Measurements from ENCODE around the gene TMTC3.
A peak's percentile ranks its signal among the peaks of the same experiment; 100 is the strongest.
"Not testable (repeated sequence)": the region's sequence is repeated elsewhere in the genome, so short reads cannot be mapped to it uniquely, and the experiment has no call there.

Gene TMTC3

DNA sequence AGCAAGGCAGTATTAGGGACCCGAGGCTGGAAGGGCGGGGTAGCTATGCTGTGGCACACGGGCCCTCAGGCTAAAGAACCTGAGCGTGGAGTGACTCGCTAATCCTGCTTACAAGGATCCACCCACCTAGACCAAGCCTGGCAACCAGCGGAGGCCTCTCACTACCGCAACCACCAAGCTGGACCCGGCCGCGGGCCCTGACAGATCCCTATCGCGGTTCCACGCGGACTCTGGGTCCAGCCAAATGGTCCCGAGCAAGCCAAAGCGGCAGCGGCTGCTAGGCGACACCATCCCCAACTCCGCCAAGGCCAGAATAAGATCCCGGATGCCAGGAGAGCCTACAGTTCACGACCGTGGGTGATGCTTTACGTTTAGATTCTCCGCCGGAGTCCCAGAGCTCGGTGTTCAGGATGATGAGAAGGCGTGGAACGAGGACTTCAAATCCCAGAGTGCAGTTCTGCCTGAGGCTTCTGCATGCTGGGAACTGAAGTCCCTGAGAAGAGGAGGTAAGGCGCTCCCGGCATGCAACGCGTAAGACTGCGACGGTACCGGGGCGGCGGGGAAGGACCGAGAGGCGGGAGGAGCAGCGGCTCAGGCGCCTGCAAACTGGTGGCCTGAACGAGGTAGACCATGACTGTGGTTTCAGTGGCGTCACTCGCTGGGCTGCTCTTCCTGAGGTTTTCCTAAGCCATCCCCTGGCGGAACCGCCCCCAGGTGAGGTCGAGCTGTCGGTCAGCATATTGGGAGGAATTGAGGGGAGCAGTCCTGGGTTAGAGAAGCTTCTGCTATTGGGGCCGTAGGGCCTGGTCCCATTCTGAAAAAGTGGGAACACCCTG is at the start of gene TMTC3, which contains the start of gene CEP290:
TSS of gene TMTC3 (plus strand) at position 534 of the 836 bp plus-strand sequence. CDS start 6,009 bp downstream, outside the sequence.
TSS of gene CEP290 (minus strand) at position 315 of the 836 bp plus-strand sequence. CDS start 781 bp downstream, outside the sequence.
- peak; percentile 82 for DNase-seq (ENCODE audit: low read depth)

DNA sequence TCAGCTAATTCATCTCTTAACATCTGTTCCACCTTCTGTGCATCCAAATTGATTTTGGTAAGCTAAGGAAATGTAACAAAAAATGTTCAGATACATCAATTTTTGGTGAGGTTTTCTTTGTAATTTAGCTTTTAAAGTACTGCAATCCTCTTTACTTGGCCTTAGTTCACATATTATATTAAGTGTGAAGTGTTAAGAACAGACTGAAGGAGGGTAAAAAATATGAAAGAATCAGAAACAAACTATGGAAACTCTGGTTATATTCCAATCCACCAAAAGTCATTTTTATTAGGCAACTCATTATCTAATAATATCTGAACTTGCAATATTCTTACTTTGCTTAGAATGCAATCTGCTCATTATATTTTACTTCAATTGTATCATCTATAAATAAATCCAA is 49.3 kb upstream of the TMTC3 start:
- DNase-seq (ENCODE audit: low read depth), result no peak

DNA sequence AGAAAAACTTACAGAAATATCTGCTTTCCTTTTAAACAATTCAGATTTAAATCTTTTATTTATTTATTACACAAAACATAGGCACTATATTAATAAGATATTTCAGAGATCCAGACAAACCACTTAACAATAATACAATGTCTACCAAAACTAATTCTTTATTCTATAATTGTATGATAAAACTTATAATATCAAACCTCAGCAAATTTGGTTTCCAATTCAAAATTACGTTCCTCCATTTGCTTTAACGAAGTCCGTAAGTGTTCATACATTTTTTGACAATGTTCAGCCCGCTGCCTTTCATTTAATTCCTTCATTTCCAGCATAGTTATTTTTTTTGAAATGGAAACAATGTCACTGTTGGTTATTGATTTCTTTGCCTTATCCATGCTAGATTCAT is 48.5 kb upstream of the TMTC3 start:
- DNase-seq (ENCODE audit: low read depth), result no peak

- DNase-seq (ENCODE audit: low read depth), result no peak
Measured at GRCh38 chr12:88108021-88108420, 34.1 kb upstream of the TMTC3 start.

DNA sequence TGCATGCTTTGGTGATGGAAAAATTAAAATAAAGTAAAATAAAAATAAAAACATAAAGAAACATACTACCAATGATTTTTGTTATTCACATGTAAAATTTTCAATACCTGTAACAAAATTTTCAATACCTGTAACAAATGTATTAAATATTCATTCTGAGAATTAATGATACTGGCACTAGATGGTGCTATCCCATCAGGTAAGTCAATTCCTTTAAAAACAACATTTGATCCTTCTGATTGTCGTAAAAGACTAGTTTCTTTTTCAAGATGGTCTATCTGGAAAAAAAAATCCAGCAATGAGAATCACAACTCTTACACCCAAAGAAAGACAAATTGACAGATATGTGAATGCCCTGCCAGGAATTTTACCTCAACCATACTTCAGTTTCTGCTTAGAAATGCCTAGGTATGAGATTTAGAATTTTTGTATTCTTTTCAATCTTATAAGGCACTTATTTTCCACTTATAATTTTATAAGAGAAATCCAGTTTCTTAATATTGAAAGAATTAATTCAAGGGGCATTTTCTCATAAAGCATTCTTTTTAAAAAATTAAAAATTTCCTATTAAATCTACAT is 30.9 kb upstream of the TMTC3 start:
- no peak for DNase-seq (ENCODE audit: low read depth)

DNA sequence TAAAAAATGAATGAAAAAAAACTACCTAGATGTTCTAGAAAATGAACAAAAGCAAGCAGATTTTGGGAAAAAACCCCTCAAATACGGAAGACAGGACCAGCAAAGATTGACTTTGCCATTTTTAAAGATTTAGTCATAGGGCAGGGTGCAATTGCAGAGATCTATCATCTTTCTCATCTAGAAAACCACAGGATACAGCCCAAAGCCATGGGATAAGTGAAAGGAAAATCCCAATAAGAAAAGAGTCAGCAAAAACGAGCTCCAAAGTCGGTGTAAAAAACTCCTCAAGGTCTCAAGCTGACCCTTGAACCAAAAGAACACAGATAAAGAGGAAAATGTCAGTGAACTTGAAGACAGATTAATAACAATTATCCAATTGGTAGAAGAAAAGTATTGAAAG is 28.2 kb upstream of the TMTC3 start:
- no peak for DNase-seq (ENCODE audit: low read depth)

- no peak for DNase-seq (ENCODE audit: low read depth)
Measured at GRCh38 chr12:88122666-88123065, 19.4 kb upstream of the TMTC3 start.

GRCh38 chr12:88127099-88127498 is 15.0 kb upstream of the TMTC3 start:
- DNase-seq (ENCODE audit: low read depth), result no peak

DNA sequence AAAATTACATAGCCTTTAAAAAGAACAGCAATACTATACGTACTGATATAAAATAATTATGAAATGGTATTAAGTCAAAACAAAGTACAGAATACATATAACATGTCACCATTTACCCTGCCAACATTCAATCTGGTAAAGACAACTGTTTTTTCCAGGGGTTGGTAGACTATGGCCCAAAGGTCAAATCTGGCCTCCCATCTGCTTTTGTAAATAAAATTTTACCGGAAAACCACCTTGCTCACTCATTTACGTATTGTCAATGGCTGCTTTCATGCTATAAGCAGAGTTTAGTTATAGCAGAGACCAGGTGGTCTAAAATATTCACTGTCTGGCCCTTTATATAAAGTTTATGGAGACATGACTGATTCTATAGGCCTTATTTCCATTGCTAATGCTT is 14.3 kb upstream of the TMTC3 start:
- DNase-seq (ENCODE audit: low read depth), result no peak

GRCh38 chr12:88132392-88132791 is 9.7 kb upstream of the TMTC3 start:
- DNase-seq (ENCODE audit: low read depth), result no peak

GRCh38 chr12:88133181-88133580 is 8.9 kb upstream of the TMTC3 start:
- DNase-seq (ENCODE audit: low read depth), result not testable (repeated sequence)

- DNase-seq (ENCODE audit: low read depth), result not testable (repeated sequence)
Measured at GRCh38 chr12:88139711-88140110, 2.4 kb upstream of the TMTC3 start.

- DNase-seq (ENCODE audit: low read depth), result no peak
Measured at GRCh38 chr12:88141425-88141773, 708 bp upstream of the TMTC3 start.

DNA sequence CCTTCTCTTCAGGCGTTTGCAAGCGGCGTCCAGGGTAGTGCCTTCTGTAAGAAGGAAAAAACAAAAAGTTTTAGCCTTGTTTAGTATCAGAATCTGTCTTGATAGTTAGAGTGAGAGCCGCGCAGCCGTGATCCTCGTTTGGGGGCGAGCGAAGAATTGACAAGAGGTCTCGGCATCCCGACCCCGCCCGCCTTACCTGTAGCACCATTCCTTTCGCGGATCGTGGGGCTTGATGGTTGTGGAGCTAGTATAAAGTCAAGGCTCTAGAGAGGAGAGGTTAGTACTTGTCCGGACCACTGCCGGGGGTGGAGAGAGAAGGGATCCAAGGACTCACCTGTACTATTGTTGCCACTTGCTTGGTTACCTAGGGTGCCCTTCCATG is 494 bp downstream of the TMTC3 start:
- no peak for DNase-seq (ENCODE audit: low read depth)

DNA sequence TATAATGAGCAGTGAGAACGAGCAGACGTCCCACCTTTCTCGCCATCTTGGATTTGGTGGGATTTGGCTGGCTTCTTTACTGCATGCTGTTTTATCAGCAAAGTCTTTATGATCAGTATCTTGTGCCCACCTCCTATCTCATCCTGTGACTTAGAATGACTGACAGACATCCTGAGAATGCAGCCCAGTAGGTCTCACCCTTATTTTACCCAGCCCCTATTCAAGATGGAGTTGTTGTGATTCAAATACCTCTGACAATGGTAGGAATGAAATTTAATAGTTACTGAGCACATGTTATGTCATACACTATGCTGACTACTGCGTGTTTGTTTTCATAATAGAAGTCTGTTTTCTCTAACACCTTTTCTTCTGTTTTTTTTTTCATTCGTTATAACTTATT is 1.9 kb downstream of the TMTC3 start:
- DNase-seq (ENCODE audit: low read depth), result no peak

GRCh38 chr12:88144546-88145468 is 2.7 kb downstream of the TMTC3 start:
- no peak for DNase-seq (ENCODE audit: low read depth)

- no peak for DNase-seq (ENCODE audit: low read depth)
Measured at GRCh38 chr12:88145567-88146505, 3.7 kb downstream of the TMTC3 start.

GRCh38 chr12:88150063-88150462 is 8.0 kb downstream of the TMTC3 start:
- DNase-seq (ENCODE audit: low read depth), result no peak

DNA sequence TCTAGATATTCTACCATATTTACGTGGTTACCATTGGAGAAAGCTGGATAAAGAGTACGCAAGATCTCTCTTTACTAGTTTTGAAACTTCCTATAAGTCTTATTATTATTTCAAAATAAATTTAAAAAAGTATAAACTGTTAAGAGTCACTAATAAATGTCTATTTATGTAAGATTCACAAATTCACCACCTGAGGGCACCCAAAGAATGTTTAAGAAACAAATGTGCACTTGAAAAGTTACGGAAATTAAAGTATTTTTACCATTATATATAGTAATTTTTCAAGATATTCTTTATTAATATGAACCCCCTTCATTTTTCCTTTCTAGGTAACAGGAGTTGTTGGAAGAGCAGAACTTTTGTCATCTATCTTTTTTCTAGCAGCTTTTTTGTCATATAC is 11.9 kb downstream of the TMTC3 start:
- DNase-seq (ENCODE audit: low read depth), result no peak

GRCh38 chr12:88156075-88156654 is 14.1 kb downstream of the TMTC3 start:
- DNase-seq (ENCODE audit: low read depth), result no peak

DNA sequence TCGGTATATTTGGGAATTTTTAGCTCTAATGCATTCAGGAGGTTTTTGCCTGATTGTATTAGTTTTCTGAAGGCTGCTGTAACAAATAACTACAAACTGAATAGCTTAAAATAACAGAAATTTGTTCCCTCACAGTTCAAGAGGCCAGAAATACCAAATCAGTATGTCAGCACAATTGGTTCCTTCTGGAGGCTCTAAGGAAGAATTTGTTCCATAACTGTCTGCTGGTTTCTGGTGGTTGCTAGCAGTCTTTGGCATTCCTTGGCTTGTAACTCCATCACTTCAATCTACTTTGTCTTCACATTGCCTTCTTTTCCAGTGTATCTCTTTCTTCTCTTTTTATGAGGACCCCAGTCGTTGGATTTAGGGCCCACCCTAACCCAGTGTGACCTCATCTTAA is 21.3 kb downstream of the TMTC3 start:
- DNase-seq (ENCODE audit: low read depth), result no peak

Measured in stimulated activated CD8-positive, alpha-beta memory T cell treated with anti-CD3 and anti-CD28 coated beads, Interleukin-7, amount 100 ng/mL, for 24 hours (primary cell).